ENCODE data around the gene ACVR1.
A peak's percentile ranks its signal among the peaks of the same experiment; 100 is the strongest.

ACVR1 gene

DNA sequence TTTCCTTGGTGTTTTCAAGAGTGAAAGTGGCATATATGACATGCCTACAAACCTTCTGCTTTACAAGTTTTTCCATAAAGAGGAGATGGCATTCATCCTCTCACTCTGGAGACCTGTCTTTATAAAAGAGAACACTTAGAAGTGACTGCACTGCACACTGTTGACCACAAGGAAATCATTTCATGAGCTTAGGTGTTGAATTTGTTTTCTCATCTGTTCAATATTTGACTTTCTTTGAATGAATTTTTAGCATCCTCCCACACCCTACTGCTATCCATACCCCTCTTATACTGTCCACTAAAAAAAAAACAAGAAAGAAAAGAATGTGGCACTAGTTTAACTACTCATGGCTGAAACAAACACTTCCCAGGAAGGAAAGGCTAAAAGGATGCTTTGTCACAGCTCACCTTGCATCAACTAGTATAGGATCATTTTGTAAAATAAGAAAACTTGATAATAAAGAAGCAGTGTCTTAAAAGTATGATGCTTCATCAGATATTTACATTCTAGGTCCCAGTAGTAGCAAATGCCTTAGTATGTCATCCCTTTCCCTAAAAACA, 83.0 kb downstream of the ACVR1 start:
- TF ChIP-seq, protein P1, sequence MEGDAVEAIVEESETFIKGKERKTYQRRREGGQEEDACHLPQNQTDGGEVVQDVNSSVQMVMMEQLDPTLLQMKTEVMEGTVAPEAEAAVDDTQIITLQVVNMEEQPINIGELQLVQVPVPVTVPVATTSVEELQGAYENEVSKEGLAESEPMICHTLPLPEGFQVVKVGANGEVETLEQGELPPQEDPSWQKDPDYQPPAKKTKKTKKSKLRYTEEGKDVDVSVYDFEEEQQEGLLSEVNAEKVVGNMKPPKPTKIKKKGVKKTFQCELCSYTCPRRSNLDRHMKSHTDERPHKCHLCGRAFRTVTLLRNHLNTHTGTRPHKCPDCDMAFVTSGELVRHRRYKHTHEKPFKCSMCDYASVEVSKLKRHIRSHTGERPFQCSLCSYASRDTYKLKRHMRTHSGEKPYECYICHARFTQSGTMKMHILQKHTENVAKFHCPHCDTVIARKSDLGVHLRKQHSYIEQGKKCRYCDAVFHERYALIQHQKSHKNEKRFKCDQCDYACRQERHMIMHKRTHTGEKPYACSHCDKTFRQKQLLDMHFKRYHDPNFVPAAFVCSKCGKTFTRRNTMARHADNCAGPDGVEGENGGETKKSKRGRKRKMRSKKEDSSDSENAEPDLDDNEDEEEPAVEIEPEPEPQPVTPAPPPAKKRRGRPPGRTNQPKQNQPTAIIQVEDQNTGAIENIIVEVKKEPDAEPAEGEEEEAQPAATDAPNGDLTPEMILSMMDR (IDR thresholded peaks at IDR 0.05; ENCODE audit: insufficient read depth, low read depth, low read length, missing control alignments): no peak
- DNase-seq (ENCODE audit: low read depth): no peak
- H3K4me3 ChIP-seq (ENCODE audit: low read depth, low read length): no peak overlapping the region

DNA sequence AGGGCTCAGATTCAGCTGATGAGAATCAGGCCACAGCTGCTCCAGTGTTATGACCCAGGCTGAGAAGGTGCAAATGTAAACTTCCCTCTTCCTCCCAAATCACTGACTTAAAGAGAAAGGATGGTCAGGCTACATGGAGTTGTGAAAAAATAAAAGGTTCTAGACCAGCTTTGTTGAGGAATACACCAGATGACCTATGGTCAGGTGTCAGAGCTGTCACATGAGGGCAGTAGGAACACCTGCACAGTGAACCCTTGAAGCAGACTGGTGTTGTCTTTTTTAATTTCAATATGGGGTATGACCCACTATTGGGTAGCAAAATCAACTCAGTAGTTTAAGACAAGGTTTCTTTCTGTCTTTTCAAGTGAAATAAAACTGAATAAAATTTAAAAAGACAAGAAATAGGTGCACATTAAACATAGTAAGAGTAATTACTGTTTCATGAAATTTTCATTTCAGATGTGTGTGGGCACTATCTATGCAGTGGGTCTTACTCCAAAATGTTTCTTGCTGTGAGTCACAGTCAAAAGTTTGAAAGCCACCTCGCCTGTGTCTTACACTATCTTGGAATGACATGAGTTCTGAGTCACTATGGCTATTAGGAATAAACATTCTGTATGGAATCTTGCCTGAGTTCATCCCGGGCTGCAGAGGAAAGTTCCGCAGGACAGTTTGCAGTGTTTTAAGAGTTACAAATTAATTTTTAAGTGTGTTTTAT, 83.6 kb downstream of the ACVR1 start:
- TF ChIP-seq, protein P1 (IDR thresholded peaks at IDR 0.05; ENCODE audit: insufficient read depth, low read depth, low read length, missing control alignments): no peak
- no peak for DNase-seq (ENCODE audit: low read depth)
- H3K4me3 ChIP-seq (ENCODE audit: low read depth, low read length): no peak overlapping the region

DNA sequence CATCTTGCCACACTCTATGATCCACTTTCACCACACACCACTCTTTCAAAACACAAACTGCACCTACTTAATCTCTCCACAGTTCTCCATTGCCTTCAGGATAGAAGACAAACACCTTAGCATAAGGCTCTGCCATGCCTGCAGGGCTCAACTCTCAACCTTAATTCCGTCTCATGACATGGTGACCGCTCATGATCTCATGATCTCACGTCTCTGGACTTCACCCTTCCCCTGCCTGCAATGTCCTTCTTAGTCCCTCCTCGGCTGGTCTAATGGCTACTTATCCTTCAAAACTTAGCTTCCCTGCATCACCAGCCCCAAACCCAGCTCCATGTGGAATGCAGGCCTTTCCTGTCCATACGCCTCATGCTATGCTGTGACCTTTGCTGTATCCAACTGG, 85.3 kb downstream of the ACVR1 start:
- TF ChIP-seq, protein P1 (IDR thresholded peaks at IDR 0.05; ENCODE audit: insufficient read depth, low read depth, low read length, missing control alignments): no peak
- DNase-seq (ENCODE audit: low read depth): no peak
- no peak overlapping the region for H3K4me3 ChIP-seq (ENCODE audit: low read depth, low read length)

DNA sequence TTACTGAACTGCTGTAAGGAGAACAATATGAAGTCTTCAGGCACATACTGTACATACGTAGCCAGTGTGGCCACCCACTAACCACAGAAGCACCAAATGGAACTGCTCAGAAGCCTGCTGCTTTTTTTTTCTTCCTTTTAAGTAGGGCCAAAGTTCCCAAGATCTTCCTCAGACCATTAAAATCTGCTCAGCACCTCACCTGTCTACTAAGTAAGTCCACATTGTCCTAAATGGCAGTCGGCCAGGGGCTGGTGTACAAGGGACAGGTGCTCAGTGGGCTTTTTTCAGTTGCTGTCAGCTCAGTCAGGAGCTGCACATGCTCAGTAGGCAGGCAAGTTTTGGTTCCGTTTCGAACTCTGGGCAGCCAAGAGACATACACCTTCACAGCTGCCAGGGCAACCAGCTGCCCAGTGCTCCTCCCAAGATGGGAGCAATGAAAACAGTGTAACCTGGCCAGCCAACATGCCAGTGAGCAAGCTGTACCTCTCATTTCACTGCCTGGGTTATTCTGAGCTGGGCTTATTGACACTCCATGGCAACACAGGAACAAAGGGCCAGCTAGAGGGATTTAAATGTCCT, 86.1 kb downstream of the ACVR1 start:
- no peak overlapping the region for H3K4me3 ChIP-seq (ENCODE audit: low read depth, low read length)
- TF ChIP-seq, protein P1 (IDR thresholded peaks at IDR 0.05; ENCODE audit: insufficient read depth, low read depth, low read length, missing control alignments): no peak
- peak; percentile 25 for DNase-seq (ENCODE audit: low read depth)

DNA sequence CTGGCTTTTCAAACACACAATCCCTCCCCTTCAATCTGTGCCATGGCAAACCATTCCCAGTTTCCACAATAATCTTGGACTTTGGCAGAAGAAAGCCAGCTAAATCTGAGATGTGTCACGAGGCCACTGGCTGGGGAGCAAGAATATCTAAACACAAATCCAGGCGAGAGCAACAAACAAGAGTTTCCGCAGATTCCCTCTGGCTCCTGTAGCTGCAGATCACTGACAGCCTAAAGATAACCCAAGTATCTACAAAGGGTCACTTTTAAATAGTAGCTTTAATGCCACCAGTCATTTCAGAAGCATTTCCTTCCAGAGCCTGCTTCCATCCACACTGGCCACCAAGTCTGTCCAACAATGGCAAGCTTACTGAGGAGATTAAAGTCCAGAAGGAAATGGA, 86.9 kb downstream of the ACVR1 start:
- no peak for DNase-seq (ENCODE audit: low read depth)
- no peak overlapping the region for H3K4me3 ChIP-seq (ENCODE audit: low read depth, low read length)
- TF ChIP-seq, protein P1 (IDR thresholded peaks at IDR 0.05; ENCODE audit: insufficient read depth, low read depth, low read length, missing control alignments): no peak

DNA sequence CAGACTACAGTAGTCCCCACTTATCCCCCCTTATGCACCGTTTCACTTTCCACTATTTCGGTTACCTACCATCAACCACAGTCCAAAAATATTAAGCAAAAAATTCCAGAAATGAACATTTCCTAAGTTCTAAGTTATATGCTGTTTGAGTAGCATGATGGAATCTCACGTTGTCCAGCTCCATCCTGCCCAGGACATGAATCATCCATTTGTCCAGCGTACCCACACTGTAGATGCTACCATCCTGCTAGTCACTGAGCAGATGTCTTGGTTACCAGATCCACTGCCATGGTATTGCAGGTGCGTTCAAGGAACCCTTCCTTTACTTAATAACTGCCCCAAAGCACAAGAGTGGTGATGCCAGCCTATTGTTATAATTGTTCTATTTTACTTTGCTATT, 87.9 kb downstream of the ACVR1 start:
- no peak overlapping the region for H3K4me3 ChIP-seq (ENCODE audit: low read depth, low read length)
- TF ChIP-seq, protein P1 (IDR thresholded peaks at IDR 0.05; ENCODE audit: insufficient read depth, low read depth, low read length, missing control alignments): no peak
- DNase-seq (ENCODE audit: low read depth): no peak

Data from GM12865 (cell line).